ENCODE data around the gene FOXP1.

FOXP1 gene

DNA sequence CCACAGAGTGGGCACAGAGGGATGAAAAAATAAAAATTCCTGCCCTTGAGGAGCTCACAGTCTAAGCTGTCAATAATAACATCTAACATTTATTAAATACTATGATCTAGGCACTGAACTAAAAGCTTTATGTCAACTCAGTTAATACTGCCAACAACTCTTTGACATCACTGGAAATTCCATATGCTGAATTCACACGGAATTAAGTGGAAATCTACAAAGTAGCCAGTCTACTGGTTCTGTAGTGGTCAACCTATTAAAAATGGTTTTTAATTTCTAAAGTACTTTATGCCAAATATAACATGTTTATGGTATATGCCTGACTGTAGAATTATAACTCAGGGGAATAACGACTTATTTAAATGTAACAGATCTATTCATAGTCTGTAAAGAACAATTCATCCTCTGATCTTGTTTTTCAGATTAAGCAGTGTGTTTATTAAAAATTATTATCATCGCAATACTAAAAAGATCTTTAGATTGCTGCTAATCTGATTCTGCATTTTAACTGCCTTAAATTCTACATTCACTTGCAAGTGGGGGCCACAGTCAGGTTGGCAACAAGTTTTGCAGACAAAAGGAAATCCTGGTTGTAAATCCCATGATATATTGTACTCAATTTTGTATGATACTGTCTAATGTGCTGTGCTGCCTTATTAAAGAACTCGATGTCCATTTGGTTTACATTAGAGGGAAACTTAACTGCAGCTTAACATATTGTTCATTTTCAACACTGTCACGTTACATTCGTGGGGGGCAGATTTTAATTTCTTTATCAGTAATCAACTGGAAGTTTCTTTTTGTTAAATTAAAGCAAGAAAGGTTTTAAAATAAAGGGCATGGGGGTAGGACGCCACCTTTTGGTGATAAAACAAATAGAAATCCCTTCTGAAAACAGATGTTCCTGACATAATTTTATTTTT, 2.6 kb upstream of the FOXP1 start:
- no peak for DNase-seq

DNA sequence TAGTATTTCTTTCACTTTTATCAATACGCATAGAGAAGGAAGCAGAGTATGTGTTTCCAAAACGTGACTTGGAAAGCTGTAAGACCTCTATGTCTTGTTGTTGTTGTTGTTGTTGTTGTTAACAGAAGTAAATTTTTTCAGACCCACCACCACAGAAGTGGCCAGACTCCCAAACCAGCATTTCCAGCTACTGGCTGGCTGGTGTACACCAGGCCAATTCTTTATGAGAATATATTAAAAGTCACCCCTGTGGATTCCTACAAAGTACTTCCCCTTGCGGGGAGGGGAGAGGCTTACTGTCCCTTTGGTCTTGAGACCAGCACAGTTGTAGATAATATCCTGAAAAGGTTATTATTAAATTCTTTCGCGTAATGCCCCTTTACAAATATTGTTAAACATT, 1.6 kb upstream of the FOXP1 start:
- no peak for DNase-seq

DNA sequence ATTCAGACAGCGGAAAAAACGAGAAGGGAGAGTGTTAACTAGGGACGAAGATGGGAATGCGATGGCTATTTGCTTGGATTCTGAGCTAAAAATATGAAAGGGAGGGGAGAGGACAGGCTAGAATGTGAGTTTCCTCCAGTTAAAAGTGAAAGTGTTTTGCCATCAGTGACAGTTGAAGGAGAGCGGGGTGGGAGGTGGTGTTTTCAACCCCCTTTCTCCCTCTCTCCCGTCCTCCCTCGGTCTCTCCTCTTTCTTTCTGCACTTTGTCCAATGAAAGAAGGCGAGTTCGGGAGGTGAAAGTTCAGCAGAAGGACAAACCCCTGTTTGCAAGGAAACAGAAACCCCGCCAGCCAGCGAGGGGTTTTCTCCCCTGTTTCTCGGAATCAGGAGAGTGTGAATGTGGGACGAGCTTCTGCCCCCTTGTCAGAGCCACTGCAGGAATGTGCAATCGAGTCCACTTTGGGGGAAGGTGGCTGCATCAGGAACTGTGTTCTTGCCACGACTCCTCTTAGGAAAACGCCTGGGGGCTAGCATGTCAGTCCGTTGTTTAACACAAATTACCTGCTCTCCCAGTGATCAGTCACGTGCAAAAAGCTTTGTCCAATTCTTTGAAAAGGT, 975 bp upstream of the FOXP1 start:
- DNase-seq, result peak; percentile 71

DNA sequence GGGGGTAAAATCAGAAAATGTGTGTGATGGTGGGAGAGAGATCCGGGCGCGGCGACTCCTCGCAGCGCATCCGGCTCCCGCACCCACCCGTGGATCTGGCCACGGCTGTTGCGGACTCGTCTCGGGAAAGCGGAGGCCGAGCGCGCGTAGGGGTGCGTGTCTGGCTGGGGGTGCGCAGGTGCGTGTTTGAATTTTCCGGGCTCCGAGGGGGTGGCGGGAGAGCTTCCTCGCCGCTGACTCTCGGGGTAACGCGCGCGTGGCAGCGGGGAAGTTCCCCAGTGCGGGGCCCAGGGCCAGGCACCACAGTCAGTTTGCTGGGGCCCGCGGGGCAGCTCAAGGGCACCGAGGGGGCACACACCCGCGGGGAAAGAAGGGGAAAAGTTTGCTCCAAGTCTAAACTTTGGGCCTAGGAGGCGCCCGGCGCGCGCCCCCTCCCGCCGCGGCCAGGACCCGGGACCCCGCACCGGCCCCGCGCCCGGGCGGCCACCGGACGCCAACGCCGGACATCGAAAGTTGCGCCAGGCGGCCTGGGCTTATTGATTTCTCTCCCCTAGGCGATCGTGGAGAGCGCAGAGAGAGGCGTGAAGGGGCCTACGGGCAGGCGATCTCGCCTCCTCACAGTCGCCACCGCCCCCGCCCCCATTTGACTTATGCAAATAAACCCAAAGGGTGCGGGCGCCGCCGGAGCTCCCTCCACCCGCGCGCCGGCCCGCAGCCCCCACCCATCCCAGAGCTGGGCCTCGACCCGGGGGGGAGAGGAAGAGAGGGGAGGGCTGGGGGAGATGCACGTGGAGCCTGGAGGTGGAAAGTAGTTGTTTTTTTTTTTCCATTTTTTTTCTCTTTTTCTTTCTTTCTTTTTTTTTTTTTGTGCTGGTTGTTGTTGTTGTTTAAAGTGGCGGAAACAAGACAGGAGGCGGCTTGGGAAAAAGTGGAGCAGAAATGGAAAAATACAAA, 639 bp downstream of the FOXP1 start:
- peak; percentile 52 for DNase-seq

DNA sequence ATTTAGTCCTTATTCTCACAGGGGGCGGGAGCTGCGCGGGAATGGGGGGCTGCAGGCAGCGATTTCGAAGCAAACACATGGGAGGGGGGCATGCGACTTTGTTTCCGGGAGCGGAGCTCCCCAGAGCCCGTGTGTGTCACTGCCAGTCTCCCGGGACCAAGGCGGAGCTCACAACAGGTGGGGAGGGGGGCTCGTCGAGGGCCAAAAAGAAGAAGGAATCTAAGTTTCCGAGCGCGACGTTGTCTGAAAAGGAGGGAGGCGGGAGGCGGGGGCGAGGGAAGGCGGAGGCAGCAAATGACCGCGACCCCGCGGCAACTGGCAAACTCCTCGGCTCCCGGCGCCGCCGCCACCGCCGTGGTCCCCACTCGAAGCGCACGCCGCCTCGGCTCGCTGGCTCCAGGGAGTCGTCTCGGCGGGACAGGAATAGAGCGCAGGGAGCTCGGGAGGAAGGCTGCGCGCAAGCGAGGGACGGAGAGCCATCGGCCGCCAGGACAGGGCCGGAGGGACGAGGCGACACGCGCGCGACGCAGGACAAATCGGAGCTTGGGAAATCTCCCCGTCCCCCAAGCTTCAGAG, 1.4 kb downstream of the FOXP1 start:
- peak; percentile 10 for DNase-seq

DNA sequence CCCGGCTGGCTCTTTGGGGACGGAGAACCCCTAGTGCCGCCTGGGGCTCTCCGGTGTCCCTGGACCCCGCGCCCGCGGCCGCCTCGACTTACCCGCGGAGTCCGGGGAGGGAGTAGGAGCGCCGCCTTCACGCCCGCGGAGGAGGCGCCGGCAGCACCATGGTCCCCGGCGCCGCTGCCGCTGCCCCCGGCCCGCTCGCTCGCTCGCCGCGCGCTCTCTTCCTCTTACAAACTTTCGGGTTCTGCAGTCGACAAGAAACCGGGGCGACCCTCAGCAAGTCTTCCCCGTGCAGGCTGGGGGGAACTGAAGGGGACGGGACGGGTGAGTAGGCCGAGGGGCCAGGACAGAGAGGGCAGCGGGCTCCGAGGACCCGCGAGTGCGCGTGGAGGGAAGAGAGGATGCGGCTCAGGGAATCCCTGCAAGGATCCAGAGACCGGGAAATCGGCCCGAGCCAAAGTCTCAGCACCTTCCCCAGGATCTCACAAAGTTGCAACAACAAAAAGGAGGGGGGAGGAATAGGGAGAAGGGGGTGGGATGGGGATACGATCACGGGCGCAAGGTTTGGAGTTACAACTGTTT, 2.0 kb downstream of the FOXP1 start:
- peak; percentile 13 for DNase-seq

DNA sequence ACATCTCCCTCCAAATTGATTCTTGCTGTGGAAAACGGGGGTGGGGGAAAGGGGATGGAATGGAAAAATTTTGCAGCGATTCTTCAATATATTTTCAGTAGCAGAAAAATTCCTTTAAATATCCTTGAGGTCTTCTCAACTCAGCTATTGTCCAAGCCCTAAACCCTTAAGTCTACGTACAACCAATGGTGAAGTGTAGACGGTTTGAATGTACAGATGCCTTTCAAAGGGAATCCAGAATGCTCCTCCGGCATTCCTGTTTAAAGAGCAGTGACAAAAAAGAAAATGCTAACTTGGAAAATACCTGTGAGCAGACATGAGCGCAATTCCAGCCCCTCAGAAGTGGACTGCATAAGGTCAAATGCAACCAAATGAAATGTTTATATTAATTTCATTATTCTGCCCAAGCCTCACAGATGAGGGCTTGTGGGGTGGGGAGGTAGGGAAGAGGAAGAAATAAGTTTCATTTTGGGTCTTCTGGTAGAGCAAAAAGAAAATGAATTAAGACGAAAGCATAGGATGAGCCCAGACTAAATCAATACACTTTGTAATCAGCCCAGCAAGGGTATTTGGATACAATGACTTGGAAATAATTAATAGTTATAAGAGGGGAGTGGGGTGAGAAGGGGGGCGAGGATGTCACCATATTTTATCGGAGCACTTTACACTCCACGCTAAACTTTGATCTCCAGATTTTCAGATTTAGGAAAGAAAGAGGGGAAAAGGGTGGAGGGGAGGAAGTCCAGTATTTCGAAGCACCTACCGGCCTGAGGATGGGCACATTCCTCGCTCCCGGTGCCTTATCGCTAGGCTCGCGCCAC, 2.7 kb downstream of the FOXP1 start:
- no peak for DNase-seq

DNA sequence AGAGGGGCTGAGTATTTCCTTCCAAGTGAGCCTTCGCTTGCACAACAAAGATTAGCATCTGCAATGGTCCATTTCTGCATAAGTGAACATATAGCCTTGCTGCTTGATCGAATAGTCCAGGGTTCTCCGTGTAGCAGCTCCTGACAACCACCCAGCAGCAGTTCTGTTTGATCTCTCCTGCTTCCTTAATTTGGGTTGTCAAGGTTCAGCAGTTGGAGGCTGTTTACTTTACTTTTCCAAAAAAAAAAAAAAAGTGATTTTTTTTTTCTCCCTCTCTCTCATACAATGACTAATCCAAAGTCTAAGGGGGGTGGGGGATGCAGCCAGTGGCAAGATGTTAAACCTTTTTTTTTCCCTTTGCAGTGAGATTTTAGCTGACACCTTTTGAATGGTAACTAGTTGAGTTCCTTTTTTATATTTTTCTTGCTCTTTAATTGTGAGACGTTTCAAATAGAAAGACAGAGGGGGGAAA, 3.6 kb downstream of the FOXP1 start:
- DNase-seq, result peak; percentile 43

DNA sequence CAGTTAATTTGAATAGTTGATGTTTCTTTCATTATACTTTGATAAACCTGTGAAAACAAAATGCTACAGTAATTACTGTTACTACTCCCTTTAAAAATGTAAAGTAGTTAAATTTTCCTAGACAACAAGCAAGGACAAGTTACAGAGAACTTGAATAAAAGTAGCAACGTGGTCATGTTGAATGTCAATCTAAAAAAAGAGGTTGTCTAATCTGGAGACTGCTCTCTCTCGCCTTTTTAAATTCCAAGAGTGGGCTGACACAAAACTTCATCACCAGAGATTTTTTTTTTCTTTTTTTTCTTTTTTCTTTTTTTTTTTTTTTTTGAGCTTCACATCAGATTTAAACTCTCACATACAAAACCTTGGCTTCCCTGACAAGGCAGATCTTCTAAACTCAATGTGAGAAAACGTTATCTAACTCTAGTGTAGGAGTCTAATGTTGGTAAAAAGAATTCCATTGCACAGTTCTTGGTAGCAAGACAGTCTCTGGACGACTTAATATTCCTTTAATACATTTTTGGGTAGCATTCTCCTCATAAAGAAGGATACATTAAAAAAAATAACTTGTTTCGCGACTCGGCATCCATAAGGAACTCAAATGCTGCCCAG, 4.1 kb downstream of the FOXP1 start:
- no peak for DNase-seq

DNA sequence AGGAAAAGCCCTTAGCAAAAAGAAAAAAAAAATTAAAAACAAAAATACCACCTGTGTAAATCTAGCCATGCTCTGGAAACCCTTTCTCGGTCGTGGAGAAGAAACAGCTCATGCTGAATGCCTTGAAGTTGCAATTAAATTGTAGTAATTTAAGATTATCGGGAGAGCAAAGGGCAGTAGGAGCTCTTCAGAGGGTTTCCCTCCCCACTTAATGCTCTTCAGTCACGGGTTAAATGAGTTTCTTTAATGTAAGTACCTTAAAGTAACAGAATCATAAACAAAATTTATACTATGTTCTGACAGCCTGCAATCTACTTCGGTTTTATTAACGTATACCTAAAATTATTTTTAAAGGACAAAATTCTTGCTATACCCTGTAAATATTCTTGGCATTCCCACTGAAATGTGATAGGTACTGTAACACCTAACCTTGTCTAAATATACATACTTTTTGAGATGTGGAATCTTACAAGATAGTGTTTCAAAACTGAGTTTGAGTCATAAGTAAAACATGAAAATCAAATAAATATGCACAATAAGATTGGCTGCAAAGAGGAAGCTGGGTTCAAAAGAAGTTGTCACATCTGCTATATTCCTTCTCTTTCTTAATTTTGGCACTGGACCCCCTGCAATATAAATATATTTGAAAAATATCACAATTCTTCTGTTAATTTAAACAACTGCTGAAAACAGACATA, 5.3 kb downstream of the FOXP1 start:
- DNase-seq, result peak; percentile 40

DNA sequence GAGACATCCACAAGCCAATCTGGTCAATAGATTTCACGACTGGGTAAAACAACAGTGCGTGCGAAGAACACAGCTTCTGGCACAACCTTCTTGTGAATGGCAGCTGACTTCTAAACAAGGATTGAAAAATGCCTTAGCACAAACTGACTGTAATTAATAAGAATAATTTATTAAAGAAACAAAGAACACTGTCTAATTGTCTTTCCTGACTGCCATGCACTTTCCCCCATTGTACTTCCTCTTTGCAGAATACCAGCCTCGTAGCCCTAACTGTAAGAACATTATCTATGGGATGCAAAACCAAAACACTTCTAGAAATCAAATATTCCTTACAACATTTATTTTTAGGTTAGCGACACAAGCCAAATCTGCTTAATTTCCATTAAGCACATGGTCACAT, 6.5 kb downstream of the FOXP1 start:
- no peak for DNase-seq

DNA sequence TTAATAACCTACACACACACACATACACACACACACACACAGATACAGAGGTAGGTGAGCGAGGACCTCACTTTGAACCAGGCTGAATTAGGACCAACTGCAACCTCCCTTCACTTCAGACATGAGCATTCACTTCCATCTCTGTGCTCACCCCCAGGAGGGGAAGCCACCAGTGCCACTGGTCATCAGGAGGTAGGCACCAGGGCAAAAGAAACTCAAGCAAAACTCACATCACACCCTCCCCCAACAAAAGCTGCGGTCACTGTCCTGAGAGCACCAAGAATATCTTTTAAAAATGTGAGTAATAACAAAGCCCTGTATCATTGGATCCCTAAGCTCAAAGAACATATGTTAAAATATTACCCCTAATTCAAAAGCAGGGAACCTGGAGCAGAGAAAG, 8.1 kb downstream of the FOXP1 start:
- no peak for DNase-seq

DNA sequence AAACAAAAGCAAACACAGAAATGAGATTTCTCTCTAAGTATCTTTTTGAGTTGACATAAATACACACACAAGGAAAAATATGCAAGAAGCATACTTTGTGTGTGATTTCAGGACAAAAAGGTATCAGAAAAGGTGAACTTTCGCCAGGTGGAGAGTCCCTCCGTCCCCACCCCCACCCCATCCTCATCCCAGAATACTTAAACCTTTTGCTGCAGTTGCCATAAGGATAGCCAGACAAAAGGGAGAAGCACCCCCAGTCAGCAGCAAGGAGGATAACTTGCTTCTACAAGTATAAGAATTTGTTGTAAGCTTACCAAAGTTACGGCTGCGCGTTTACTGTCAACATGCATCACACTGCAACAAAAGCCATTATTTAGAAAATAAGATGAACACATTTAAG, 10.3 kb downstream of the FOXP1 start:
- DNase-seq, result no peak

DNA sequence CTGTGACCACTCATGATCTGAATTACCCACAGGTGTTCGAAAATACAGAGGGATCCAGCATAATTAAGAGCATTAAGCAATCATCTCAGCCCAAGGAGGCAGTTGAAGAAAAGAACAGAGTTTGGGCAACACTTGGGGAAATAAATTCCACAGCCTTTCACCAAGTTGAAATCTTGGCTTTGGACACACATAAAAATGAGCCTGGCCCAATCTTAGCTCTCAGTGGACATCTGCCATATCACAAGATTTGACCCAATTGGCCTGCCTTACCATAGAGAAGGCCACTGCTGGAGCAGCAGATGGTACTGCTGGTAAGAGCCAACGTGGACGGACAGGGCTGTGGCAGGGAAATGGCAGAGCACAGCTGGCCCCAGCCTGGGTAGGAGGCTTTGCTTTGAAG, 13.0 kb downstream of the FOXP1 start:
- no peak for DNase-seq

DNA sequence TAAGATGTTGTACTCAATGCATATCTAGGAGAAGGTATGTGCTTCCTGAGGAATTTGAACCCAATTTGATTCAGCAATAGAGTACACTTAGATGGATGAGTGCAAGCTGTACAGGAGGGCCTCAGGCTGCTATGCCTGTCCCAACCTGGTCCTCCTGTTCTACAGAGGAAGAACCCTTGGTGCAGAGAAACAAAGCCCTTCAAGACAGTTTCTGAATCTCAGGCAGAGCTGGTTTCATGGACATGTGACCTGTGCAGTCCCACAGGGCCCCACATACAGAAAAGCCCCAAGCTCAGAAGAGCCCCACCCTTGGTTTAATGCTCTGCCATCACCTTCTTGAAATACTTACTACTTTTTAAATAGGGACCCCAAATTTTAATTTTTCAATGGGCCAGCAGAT, 15.3 kb downstream of the FOXP1 start:
- no peak for DNase-seq

DNA sequence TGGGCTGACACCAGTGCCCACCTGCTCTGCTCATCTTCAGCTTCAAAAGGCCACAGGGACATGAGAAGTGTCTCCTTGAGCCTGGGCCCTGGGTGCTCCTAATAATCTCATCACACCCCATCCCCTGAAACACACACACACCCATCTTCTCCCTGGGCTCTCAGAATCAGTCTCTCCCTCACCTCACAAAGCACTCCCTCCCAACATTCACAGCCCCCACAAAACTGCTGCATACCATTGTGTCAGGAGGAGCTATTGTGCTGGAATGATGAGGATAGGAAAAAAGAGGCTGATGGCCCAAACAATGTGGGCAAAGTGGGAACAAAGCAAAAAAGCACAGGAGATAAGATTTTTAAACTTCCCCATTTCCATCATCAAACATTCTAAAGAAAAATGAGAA, 16.8 kb downstream of the FOXP1 start:
- no peak for DNase-seq

DNA sequence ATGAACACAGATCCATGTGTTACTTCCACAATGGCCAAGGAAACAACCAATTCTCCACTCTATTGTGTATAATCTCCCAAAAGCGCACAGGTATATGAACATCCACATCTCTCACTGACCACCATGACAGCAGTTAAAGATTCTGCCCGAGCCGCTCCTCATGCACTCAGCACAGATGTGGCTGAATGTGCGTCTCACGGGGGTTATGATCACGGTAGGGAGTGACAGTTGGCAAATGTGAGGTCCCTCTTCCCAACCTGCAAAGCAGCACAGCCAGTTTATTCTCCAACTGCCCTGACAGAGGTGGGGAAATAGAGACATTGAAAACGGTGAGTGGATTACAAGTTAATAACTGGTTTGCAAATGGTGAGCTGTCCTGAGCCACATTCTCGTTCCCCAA, 17.6 kb downstream of the FOXP1 start:
- DNase-seq, result no peak

DNA sequence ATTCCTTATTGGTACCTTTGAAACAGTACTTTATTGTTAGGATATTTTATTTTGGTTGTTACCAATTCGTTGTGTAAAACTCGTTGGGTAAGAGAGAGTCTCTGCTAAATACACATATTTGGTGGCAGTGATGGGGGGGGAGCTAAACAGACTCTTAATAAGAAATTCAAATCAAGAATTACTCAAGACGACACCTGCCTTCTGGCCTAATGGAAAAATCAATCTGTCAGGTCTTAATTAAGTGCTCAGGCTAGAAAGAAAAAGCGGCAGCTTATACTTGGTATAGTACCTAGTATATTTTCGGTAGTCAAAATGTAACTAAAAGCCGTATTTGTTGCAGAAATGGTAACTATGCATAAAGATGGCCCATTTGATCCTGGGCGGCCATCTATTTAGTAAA, 18.2 kb downstream of the FOXP1 start:
- DNase-seq, result no peak

DNA sequence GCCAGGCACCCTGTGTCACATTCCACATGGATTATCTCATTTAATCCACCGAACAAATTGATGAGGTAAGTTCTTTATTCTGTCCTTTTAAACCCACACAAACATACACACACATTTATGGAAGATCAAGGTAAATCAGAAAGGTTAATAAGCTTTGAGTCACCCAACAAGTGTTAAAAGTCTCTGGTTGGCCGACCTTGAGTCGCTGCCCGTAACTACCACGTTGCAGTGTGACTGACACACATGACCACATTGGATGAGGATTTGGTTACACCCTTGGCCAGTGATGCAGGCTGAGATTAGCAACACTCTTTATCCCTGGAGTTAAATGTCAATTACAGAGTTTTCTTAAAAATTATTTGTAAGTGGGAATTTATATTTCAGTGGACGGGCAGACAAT, 19.2 kb downstream of the FOXP1 start:
- DNase-seq, result no peak

DNA sequence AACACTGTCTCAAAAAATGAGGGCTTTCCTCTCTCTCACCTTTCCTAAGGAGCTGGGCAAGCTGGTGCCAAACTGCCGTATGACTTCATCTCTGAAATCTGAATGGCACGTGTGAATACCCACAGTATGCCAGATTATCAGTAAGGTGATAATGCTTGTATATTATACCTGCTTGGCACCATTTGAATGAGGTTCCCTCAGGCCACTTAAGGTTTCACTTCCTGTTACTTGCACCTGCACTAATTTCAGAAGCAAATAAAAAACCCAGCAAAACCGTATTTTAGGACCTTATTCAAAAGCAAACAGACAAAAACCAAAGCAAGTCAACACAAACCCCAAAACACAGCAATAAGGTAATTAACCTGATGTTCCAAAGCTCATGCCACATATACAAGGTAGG, 19.7 kb downstream of the FOXP1 start:
- DNase-seq, result no peak

DNA sequence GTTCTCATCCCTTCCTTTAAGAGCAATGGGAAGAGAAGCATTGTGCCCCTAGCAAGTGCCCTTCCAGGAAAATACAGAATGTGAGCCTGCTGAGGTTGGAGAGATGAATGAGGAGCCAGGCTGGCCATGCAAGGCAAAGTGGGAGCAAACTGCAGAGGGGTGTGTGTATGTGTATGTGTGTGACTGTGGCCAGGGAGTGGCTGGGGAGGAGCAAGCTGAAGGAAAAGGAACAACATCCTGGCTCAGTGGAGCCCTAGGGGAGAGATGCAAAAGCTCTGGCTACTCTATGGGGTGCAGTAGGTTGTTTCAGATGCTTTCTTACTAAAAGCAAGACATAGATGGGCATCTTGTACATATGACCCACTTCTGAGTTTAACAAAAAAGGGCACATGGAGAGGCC, 20.6 kb downstream of the FOXP1 start:
- DNase-seq, result no peak
